Panc1 (cell line): ENCODE measurements around the gene LARP1. TPM values are rescaled to one million over a fixed set of nuclear protein-coding genes. Genes with fewer than 3 reads are reported as not detected.

ENCODE experiments used
- ATAC-seq: fragments of 200-7000 bp; cut with Tn5 transposase; 2 replicates; pipeline ENCODE4 v1.9.1; 2020; ENCODE audit warnings: mild to moderate bottlenecking, moderate library complexity
- BruUV-seq: library from RNA; stranded (reverse); fragments of 400-500 nt; replicated peaks from 2 replicates; lab custom pipeline; 2021; lab: Mats Ljungman, UMichigan
- CTCF ChIA-PET: fragments of 300-600 bp; sonication (Branson Sonifier 250); formaldehyde crosslinking; loops from one replicate; lab custom pipeline; 2022; ENCODE audit warnings: antibody characterized with exemption; lab: Charles Lee
- POLR2A ChIA-PET: fragments of 300-600 bp; sonication (Branson Sonifier 250); formaldehyde crosslinking; loops from one replicate; lab custom pipeline; 2022; ENCODE audit warnings: antibody characterized with exemption; lab: Charles Lee
- DNase-seq: peaks from one replicate; pipeline ENCODE4 v3.0.0-alpha.2; 2010; ENCODE audit warnings: low read depth, low spot score
- H3K27ac ChIP-seq: 2 replicates; pipeline ENCODE4 v1.5.1; 2011; ENCODE audit warnings: mild to moderate bottlenecking, low read length, inconsistent platforms
- H3K27me3 ChIP-seq: fragments of 200-500 bp; sonication (Bioruptor generic); 2 replicates; pipeline ENCODE4 v1.6.0; 2014; ENCODE audit warnings: low read length, inconsistent platforms; ENCODE audit not compliant: control insufficient read depth, insufficient read depth
- H3K36me3 ChIP-seq: fragments of 200-500 bp; sonication (Bioruptor generic); 2 replicates; pipeline ENCODE4 v1.5.1; 2014; ENCODE audit warnings: inconsistent platforms, mild to moderate bottlenecking, low read length, moderate library complexity; ENCODE audit not compliant: control insufficient read depth, insufficient read depth
- H3K4me1 ChIP-seq: 2 replicates; pipeline ENCODE4 v1.5.1; 2011; ENCODE audit warnings: inconsistent platforms, mild to moderate bottlenecking, low read length, moderate library complexity; ENCODE audit not compliant: control insufficient read depth, insufficient read depth
- H3K4me3 ChIP-seq, 2 experiments: 2 replicates each; pipeline ENCODE4 v1.5.1; 2011 to 2012; ENCODE audit warnings: low read depth in 2 of 2, low read length in 2 of 2, mild to moderate bottlenecking in 2 of 2, inconsistent platforms in 1 of 2, moderate library complexity in 1 of 2
- H3K9me3 ChIP-seq: fragments of 200-500 bp; sonication (Bioruptor generic); 2 replicates; pipeline ENCODE4 v1.5.1; 2014; ENCODE audit warnings: low read depth, mild to moderate bottlenecking, inconsistent platforms, low read length, moderate library complexity; ENCODE audit not compliant: control insufficient read depth, insufficient read depth
- CTCF ChIP-seq: fragments of 450-650 bp; IDR thresholded peaks from 2 replicates; pipeline ENCODE4 v1.5.1; 2017; ENCODE audit warnings: mild to moderate bottlenecking
- POLR2AphosphoS5 ChIP-seq: IDR thresholded peaks from 2 replicates; pipeline ENCODE4 v1.6.1; 2012; ENCODE audit warnings: mild to moderate bottlenecking, low read depth, low read length, moderate library complexity
- REST ChIP-seq, 2 experiments: IDR thresholded peaks; 2 replicates each; pipeline ENCODE4 v1.6.1; 2011 to 2012; ENCODE audit warnings: low read depth in 2 of 2, control low read depth in 1 of 2, low read length in 1 of 2, mild to moderate bottlenecking in 1 of 2, moderate library complexity in 1 of 2; ENCODE audit not compliant: insufficient read depth in 1 of 2
- SIN3A ChIP-seq: IDR thresholded peaks from 2 replicates; pipeline ENCODE4 v1.6.1; 2012; ENCODE audit warnings: low read depth, mild to moderate bottlenecking, low read length, moderate library complexity, borderline replicate concordance; ENCODE audit not compliant: insufficient read depth
- TCF7L2 ChIP-seq: IDR thresholded peaks from 2 replicates; pipeline ENCODE4 v1.6.1; 2011; ENCODE audit warnings: mild to moderate bottlenecking, low read depth, low read length, inconsistent platforms
- in situ Hi-C: cut with HindIII; loops from 2 replicates; pipeline ENCODE4 v1.10.0; 2016; ENCODE audit warnings: low sequenced_read_pairs, low pct_unique_long_range_greater_than_20kb
- intact Hi-C: fragments of 100-400 bp; cut with micrococcal nuclease; formaldehyde crosslinking; loops from one replicate; pipeline ENCODE4 v1.10.0; 2022; ENCODE audit not compliant: unreplicated experiment
- total RNA-seq: library from RNA; stranded (reverse); gene quantifications from one replicate; pipeline ENCODE4 v1.2.1, GENCODE V29; 2021; ENCODE audit not compliant: unreplicated experiment

Gene LARP1
- total RNA-seq, 1 experiment from 2014 or later, result 325 TPM

GRCh38 chr5:154830219-154830595, 75.0 kb downstream of the LARP1 start:
- TF ChIP-seq SIN3A (no peak), CTCF (no peak), TCF7L2 (no peak), POLR2AphosphoS5 (no peak), REST (IDR thresholded peaks at IDR 0.05; ENCODE audit: insufficient read depth in 1 of 2, low read depth in 2 of 2, low read length in 1 of 2) (no peak)
- intact Hi-C loops, result no loop called here
- Histone ChIP-seq H3K27me3 (no peaks in the 10 kb centered on the region), H3K4me3 (no peak overlapping the region), H3K9me3 (no peaks in the 10 kb centered on the region), H3K36me3 (peaks cover 3% of the 10 kb centered on the region), H3K27ac (no peak overlapping the region), H3K4me1 (no peaks in the 10 kb centered on the region)
- ATAC-seq (no peak; the same call in 1 of the 2 replicates), DNase-seq (no peak)
- POLR2A ChIA-PET, result no interaction called here
- BruUV-seq, result no TSS peak
- CTCF ChIA-PET, result no interaction called here
- in situ Hi-C loops, result no loop called here

- ChIA-PET CTCF (no interaction called here), POLR2A (no interaction called here)
- intact Hi-C loops (no loop called here), in situ Hi-C loops (no loop called here)
- no TSS peak for BruUV-seq
- Histone ChIP-seq H3K27ac (no peak overlapping the region), H3K9me3 (no peaks in the 10 kb centered on the region), H3K27me3 (no peaks in the 10 kb centered on the region), H3K4me3 (no peak overlapping the region), H3K4me1 (no peaks in the 10 kb centered on the region), H3K36me3 (peaks cover 3% of the 10 kb centered on the region)
- TF ChIP-seq CTCF (no peak), REST (IDR thresholded peaks at IDR 0.05; ENCODE audit: insufficient read depth in 1 of 2, low read depth in 2 of 2, low read length in 1 of 2) (no peak), POLR2AphosphoS5 (no peak)
- DNase-seq, result no peak
- no peak for ATAC-seq
These were observed 75.4 kb downstream of the LARP1 start for GRCh38 chr5:154830596-154830995.
